ENCODE measurements around the gene TP53I11.
A peak's percentile ranks its signal among the peaks of the same experiment; 100 is the strongest.

TP53I11 gene

GRCh38 chr11:44936951-44937543 is 13.6 kb downstream of the TP53I11 start:
- TF ChIP-seq CTCF (IDR thresholded peaks at IDR 0.05; ENCODE audit: low read depth, low read length, missing control alignments): no peak
- no peak for DNase-seq (ENCODE audit: extremely low read depth, low read depth)

DNA sequence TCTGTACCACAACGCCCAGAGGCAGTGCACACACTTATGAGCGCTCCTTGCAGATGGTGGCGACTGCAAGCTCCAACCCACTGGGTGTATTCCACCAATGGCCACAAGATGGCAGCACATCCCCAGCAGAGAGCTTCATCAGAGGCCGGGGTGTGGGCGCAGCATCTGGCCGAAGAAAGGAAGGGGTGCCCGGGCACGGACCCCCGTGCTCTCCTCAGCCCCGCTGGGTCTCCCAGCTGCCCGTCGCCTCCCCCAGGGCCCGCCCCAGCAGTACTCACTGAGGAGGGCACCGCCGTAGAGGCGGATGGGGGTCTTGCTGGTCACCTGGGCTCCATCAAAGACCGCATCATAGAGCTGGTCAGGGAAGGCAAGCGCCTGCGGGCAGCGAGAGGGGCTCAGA is 14.2 kb downstream of the TP53I11 start:
- H3K4me3 ChIP-seq (replicated peaks; ENCODE audit: low read depth, low read length): no peak overlapping the region
- DNase-seq (ENCODE audit: extremely low read depth, low read depth): peak; percentile 59
- peak; percentile 90 for TF ChIP-seq CTCF (IDR thresholded peaks at IDR 0.05; ENCODE audit: low read depth, low read length, missing control alignments)

More at GRCh38 chr11:44936951-44937543, 13.6 kb downstream of the TP53I11 start:
- H3K4me3 ChIP-seq (replicated peaks; ENCODE audit: low read depth, low read length): no peak overlapping the region

DNA sequence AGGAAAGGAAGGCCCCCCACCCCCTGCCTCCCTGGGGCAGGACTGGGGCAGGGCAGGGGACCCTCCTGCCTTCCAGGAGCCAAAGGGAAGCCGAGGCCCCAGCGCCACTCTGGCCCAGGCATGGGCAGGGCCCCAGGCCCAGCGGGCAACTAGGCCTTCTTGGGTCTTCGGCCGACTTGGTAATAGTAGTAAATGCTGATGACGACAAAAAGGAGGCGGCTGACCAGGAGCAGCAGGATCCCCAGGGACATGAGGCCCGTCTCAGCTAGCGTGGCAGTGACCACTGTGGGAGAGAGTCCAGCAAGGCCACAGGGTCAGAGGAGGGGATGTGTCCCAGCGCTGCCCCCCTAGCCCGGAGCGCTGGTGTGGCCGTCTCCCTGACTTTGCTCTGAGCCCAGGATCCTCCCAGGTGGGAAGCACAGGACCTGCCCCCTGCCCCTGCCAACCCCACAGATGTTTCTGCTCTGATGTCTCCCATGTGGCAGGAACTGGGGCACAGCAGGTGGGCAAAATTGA is 15.9 kb downstream of the TP53I11 start:
- no peak for DNase-seq (ENCODE audit: extremely low read depth, low read depth)
- no peak for TF ChIP-seq CTCF (IDR thresholded peaks at IDR 0.05; ENCODE audit: low read depth, low read length, missing control alignments)
- H3K4me3 ChIP-seq (replicated peaks; ENCODE audit: low read depth, low read length): no peak overlapping the region

GRCh38 chr11:44934110-44934509 is 16.6 kb downstream of the TP53I11 start:
- H3K4me3 ChIP-seq (replicated peaks; ENCODE audit: low read depth, low read length): no peak overlapping the region
- no peak for DNase-seq (ENCODE audit: extremely low read depth, low read depth)
- TF ChIP-seq CTCF (IDR thresholded peaks at IDR 0.05; ENCODE audit: low read depth, low read length, missing control alignments): no peak

DNA sequence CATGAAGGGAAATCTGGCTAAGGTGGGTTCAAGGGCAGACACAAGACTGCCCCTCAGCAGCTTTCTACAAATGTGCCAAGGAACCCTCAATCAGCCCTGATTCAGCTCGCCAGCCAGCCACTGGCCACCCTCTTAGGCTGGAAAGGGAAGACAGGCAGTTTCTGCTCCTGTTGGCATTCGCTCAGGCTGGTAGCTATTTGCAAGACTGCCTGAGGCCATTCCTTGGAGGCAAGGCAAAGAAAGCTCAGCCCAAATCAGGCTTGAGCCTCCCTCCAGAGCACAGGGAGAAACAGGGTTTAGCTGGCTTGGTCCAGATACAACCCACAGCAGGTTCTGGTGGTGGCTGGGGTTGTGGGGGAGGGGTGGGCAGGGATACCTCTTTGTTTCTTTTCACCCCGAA is 19.2 kb downstream of the TP53I11 start:
- no peak for TF ChIP-seq CTCF (IDR thresholded peaks at IDR 0.05; ENCODE audit: low read depth, low read length, missing control alignments)
- no peak for DNase-seq (ENCODE audit: extremely low read depth, low read depth)
- H3K4me3 ChIP-seq (replicated peaks; ENCODE audit: low read depth, low read length): no peak overlapping the region

- no peak overlapping the region for H3K4me3 ChIP-seq (replicated peaks; ENCODE audit: low read depth, low read length)
- DNase-seq (ENCODE audit: extremely low read depth, low read depth): no peak
- TF ChIP-seq CTCF (IDR thresholded peaks at IDR 0.05; ENCODE audit: low read depth, low read length, missing control alignments): no peak
Observed at GRCh38 chr11:44930588-44931302, 19.9 kb downstream of the TP53I11 start.
